Measurements from ENCODE around the gene C1QTNF9.
A peak's percentile ranks its signal among the peaks of the same experiment; 100 is the strongest.
"Not testable (repeated sequence)": the region's sequence is repeated elsewhere in the genome, so short reads cannot be mapped to it uniquely, and the experiment has no call there.

Gene C1QTNF9, protein sequence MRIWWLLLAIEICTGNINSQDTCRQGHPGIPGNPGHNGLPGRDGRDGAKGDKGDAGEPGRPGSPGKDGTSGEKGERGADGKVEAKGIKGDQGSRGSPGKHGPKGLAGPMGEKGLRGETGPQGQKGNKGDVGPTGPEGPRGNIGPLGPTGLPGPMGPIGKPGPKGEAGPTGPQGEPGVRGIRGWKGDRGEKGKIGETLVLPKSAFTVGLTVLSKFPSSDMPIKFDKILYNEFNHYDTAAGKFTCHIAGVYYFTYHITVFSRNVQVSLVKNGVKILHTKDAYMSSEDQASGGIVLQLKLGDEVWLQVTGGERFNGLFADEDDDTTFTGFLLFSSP

GRCh38 chr13:24309300-24309699, at the start of gene C1QTNF9:
C1QTNF9 (plus strand) TSS chr13:24309580; CDS start chr13:24316004, 6,424 bp downstream.
- not testable (repeated sequence) for DNase-seq

DNA sequence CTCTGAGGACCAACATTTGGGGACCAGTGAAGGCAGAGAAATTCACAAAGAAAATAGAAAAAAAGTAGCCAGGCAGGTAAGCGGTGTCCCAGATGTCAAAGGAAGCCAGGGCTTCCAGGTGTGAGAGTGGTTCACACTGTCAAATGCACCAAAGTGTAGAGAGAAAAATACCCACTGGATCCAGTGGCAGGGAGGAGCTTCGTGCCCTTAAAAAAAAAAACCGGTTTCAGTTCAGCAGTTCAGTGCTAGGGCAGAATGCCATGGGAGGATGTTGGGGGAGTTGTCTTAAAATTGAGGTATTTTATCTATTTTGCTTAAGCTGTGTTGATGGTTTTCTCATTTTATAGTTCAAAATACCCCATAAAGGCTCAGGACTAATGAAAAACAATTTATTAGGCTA, 47.8 kb upstream of the C1QTNF9 start:
- DNase-seq, result no peak

DNA sequence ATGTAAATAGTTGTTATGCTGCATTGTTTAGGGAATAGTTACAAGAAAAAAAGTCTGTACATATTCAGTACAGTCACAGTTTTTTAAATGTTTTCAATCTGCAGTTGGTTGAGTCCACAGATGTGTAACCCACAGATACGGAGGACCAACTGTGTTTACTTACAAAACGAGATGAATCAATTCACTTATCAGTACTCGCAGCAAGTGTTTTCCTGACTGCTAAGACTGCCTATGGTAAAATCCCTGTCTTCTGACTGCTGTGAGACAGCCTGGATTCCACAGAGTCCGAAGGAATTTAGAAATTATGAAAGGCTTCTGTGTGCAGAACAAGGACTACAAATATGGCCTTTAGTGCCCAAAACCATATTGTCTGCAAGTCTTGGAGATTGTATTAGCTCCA, 45.7 kb upstream of the C1QTNF9 start:
- DNase-seq, result no peak

DNA sequence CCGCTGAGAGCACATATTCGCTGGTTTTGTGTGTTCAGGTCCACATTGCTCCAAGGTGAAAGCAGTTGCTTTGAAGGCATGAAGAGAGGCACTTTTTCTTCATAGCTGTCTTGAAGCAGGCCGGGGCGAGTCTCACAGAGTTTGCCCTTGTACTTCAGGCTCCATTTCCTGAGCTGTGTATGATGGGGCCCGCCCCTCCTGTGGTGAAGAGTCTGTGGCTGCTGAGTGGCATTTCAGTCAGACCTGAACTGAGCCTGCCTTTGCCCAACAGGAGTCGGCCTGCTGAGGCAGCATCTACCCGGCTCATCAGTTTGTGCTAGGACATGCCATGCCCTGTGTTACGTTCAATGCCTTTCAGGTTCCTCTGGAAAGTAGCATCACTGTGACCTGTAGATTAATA, 44.4 kb upstream of the C1QTNF9 start:
- DNase-seq, result peak; percentile 80

GRCh38 chr13:24265453-24265852, 43.9 kb upstream of the C1QTNF9 start:
- DNase-seq, result no peak

DNA sequence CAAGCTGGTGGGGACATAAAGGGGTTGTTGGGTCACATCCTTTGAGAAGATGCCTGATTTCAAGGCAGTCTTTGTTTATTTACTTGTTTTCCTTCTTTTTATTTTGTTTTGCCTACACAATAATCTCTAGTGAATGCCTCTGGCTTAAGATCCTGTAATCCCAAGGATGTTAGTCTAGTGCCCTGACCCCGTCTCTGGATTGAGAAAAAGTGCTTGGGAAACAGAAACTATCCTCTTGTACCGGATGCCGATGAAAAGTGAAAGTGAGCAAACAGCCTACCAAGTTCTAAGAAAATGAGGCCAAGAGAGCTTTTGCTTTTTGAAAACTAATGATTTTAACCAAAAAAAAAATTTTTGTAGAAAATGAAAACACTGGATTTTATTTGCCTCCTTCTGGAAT, 42.1 kb upstream of the C1QTNF9 start:
- DNase-seq, result no peak

DNA sequence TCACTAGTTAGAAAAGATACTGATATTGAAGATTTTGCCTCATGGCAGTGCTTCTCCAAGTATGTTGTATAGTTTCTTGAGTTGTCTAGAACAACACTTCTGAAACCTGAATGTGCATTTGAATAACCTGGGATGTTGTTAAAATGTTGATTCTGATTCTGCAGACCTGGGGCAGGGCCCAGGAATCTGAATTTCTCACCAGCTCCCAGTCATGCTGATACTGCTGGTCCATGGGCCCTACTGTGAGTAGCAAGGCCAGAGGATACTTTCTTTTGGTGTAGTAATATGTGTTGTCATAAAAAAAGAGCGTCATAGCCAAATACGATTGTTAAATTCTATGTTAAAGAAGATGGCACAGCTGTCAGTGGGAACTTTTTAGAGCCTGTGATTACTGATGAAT, 41.6 kb upstream of the C1QTNF9 start:
- DNase-seq, result no peak

GRCh38 chr13:24269821-24270220, 39.6 kb upstream of the C1QTNF9 start:
- no peak for DNase-seq

GRCh38 chr13:24270639-24271141, 38.7 kb upstream of the C1QTNF9 start:
- DNase-seq, result peak; percentile 79

DNA sequence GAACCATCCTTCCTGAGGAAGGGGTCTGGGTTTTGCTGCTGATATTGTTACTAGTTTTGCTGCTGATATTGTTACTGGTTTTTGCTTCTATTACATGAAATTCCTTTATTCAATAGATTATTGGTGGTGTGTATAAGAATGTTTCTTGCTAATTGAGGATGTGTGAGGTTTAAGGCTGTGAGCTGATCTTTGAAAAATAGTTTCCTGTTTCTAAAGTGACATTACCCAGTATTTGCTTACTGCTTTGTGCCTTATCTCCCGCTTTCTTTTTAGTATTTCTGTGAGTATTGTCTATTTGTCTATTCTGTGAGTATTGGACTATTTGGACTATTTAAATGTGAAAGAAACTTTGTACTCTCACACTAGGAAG, 38.2 kb upstream of the C1QTNF9 start:
- DNase-seq, result no peak

DNA sequence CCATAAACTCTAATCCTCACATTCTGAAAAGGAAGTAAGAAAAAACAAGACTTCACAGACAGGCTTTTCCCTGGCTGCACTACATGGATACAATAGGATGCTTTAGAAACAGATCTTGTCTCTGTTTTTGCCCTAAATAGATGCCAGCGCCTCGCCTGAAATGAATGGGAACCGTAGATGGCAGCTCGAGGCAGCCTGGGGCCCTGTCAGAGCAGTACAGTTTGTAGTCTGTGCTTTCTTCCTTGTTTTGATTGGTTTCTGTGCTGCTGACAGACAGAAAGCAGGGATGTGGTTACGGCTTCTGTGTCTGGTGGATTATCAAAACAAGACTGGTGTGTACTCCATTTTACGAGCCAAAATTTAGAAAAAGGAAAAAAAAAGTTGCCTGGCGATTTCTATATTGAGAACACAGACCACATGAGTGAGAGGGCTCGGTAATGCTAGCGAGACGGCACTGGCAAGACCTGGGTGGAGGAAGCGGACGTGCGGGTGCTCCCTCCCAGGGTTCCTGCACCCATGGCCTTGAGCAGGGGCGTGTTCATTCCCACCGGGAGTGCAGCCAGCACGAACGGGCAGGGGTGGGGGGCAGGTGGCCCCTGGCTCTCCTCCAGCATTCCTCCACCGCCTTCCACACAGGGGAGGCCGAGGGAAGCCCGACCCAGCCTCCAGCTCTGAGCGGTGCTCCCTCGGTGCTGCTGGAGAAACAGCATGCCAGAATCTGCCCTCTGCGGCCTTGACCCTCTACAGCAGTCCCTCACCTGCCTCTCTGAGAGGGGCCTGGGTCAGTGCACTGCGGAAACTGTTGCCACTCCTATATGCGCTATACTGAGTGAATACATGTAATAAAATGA, 37.6 kb upstream of the C1QTNF9 start:
- peak; percentile 84 for DNase-seq

DNA sequence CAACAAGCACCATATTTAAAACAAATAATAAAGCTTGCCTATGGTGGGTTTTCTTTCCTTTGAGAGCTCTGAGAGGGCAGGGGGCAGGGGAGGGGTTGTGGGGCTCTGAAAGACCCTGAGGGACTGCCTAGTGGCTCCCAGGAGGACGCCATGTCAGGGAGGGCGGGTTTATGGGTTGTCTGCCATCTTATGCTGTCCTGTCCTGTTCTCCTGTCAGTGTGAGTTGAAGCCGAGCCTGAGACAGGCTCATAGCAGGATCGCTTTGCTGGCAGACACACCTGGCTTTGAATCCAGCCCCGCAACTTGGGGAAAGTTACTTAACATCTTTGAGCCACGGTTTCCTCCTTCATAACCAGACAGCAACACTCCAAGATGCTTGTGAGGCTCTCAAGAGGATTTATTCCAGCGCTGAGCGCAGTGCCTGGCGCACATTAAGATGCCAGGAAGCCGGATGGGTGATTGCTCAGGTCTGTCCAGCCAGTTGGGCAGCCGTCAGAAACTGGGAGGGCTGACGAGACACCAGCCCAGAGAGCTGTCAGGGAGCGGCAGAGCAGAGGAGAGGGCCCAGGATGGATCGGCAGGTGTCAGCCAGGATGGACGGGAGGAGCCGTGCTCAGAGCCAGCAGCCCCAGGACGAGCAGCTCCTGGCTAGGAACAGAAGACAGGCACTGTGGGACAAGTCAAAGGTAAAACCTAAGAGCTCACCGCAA, 36.8 kb upstream of the C1QTNF9 start:
- no peak for DNase-seq

DNA sequence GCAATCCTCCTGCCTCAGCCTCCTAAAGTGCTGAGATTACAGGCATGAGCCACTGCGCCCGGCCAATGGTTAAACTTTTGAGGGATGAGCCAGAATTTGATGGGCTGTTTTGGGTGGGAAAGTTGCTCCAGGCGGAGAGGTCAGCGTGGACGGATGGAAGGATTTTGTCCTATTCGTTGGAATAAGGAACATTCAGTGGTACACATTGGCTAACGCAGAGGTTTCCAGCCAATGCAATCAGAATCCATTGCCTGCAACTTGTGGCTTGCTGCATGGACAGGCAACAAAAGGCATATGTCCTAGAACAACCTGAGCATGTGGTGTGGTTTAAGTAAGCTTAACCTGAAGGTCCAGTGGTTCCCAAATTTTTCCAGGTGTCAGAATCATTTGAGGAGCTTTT, 35.5 kb upstream of the C1QTNF9 start:
- DNase-seq, result no peak

GRCh38 chr13:24274452-24275021, 34.8 kb upstream of the C1QTNF9 start:
- DNase-seq, result peak; percentile 80

DNA sequence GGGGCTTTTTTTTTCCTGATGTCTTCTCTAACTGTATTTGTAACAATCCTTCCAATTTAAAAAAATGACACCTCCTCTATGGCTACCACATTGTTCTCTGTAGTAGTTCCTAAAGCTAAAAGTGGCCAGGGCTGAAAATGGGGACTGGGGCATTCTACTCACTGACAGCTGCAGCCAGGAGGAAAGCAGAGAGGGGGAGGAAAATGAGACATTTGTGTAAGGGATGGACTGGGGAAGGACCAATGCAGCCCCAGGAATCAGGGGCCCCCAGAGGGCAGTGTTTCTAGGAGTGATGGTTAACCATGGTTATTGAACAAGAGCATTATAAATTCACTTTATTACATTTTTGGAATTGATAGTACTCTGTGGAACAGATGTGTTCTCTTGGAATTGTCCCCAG, 34.3 kb upstream of the C1QTNF9 start:
- DNase-seq, result no peak

DNA sequence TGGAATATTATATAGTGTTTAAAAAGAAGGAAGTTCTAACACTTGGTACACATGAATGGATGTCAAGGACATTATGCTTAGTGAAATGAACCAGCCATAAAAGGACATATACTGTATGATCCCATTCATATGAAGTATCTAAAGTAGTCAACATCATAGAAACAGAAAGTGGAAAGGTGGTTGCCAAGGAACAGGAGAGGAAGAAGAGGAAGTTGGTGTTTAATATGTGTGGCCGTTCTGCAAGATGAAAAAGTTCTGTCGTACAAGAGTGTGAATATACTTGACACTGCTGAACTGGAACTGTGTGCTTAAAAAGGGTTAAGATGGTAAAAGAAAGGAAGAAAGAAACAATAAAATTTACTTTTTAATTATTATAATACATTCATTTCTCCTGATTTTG, 33.1 kb upstream of the C1QTNF9 start:
- DNase-seq, result no peak

- no peak for DNase-seq
These were observed 32.5 kb upstream of the C1QTNF9 start for GRCh38 chr13:24276861-24277260.

DNA sequence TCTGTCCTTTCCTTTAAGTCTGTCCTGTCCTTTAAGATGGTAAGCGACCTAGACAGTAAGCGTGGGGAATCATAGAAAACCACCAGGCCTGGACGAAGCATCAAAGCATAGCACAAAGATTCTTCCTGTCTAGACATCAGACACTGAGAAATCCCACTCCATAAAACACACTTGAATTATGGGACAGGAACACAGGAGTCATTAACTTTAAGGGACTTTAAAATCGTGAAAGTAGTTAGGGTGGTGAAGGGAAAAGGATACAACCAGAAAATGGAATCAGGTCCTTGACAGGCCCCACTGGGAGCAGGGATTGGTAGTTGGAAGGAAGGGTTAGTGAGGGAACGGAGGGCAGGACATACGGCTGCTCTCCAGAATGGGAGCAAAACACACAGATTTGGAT, 31.6 kb upstream of the C1QTNF9 start:
- no peak for DNase-seq

GRCh38 chr13:24279327-24280110, 29.9 kb upstream of the C1QTNF9 start:
- DNase-seq, result no peak

- peak; percentile 62 for DNase-seq
These were observed 28.7 kb upstream of the C1QTNF9 start for GRCh38 chr13:24280720-24281119.

DNA sequence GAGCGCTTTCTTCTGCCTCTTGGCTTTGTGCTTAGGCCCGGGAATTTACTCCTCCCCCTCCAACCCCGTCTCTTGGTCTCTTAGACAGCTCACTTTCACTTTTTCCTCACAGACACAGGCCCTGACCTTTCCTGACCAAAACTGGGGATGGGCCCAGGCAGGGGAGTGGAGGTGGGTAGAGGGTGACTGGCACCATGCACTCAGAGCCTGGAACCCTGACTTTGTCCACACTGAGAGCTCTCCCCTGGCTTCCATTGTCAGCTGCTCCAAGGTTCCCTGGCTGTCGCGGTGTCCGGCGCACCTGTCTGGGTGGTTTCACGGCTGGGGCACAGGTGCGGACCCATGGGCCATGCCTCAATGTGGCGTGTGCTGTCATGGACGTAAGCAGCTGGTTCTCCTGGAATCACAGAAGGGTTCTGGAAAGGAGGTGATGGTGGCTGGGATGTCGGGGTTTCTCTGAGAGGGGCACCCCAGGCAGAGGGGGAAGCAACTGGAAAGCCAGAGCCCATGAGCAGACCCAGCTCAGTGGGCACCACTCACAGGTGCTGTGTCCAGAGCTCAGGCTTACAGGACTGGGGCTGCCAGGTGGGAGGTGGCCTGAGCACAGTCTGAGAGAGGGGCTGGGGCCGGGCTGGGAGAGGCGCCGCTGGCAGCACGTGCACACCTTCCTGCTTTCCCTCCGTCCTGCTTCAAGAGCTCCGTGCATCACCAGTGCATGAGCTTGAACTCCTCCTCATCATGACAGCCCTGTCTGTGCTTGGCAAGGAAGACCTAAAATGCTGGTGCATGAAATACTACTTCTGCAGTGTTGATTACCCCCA, 28.0 kb upstream of the C1QTNF9 start:
- no peak for DNase-seq

Data from CD4-positive, alpha-beta T cell treated with Interleukin-15 for 1 hour (primary cell).